H1 (cell line): ENCODE data around the gene PLA2G4F. TPM values are rescaled to one million over a fixed set of nuclear protein-coding genes. Genes with fewer than 3 reads are reported as not detected.

ENCODE experiments used
- CTBP2 ChIP-seq: IDR thresholded peaks from 2 replicates; pipeline ENCODE4 v1.7.0; 2011; ENCODE audit warnings: borderline replicate concordance, mild to moderate bottlenecking, moderate library complexity, mixed read lengths, low read length; ENCODE audit not compliant: insufficient read depth, insufficient read length
- SP2 ChIP-seq: IDR thresholded peaks from 2 replicates; pipeline ENCODE4 v1.6.1; 2012; ENCODE audit warnings: mild to moderate bottlenecking, low read length, inconsistent platforms
- polyA plus RNA-seq, 7 experiments: library from polyadenylated mRNA; depleted of rRNA in 3 of 7; stranded (reverse) in 5 of 7; unstranded in 2 of 7; fragments of >200 nt in 5 of 7; fragments of 200-250 nt in 2 of 7; gene quantifications; 1 replicate in 5 of 7; 2 replicates in 1 of 7; 4 replicates in 1 of 7; pipeline versions ENCODE4 v1.2.1 to v1.2.3, GENCODE V29; 2011 to 2013; ENCODE audit warnings: missing spikeins in 2 of 7, mixed read lengths in 2 of 7
- total RNA-seq: library from RNA; stranded (reverse); fragmentation: NEBNext Ultra II Directional; extraction: Animal tissue kit (Norgen Biotek cat#: 25700); gene quantifications from 2 replicates; pipeline ENCODE4 v1.2.1, GENCODE V29; 2021

PLA2G4F gene
- total and polyA plus RNA-seq, 2 of the 8 experiments (the other 6 are each of a cell fraction or from before 2014, with no cell fraction given), result not detected

- TF ChIP-seq CTBP2, result no peak
- no peak for TF ChIP-seq SP2
- TF ChIP-seq, all 59 proteins: peak for 0
Observed at GRCh38 chr15:42146551-42147430, 9.6 kb downstream of the PLA2G4F start (continued).
